Hepatocyte (in vitro differentiated cells): ENCODE data around the gene VWF. TPM values are rescaled to one million over a fixed set of nuclear protein-coding genes. Genes with fewer than 3 reads are reported as not detected.

Experiments used
- DNase-seq: peaks from one replicate; pipeline ENCODE4 v3.0.0-alpha.2; 2016; ENCODE audit warnings: low spot score
- H2AFZ ChIP-seq: fragments of 200-600 bp; sonication (generic); 2 replicates; pipeline ENCODE4 v1.6.0; 2016; ENCODE audit warnings: antibody characterized with exemption, mild to moderate bottlenecking
- H3K27ac ChIP-seq: fragments of 200-600 bp; sonication (generic); 2 replicates; pipeline ENCODE4 v1.5.1; 2016; ENCODE audit warnings: mild to moderate bottlenecking
- H3K27me3 ChIP-seq: fragments of 200-600 bp; sonication (generic); 2 replicates; pipeline ENCODE4 v1.6.1; 2016
- H3K36me3 ChIP-seq: fragments of 200-600 bp; sonication (generic); replicated peaks from 2 replicates; pipeline ENCODE4 v1.5.1; 2016; ENCODE audit warnings: low read depth; ENCODE audit not compliant: insufficient read depth
- H3K4me1 ChIP-seq: fragments of 200-600 bp; sonication (generic); 2 replicates; pipeline ENCODE4 v1.5.1; 2016; ENCODE audit warnings: mild to moderate bottlenecking, moderate library complexity; ENCODE audit not compliant: insufficient read depth
- H3K4me2 ChIP-seq: fragments of 200-600 bp; sonication (generic); 2 replicates; pipeline ENCODE4 v1.6.0; 2016
- H3K4me3 ChIP-seq: fragments of 200-600 bp; sonication (generic); 2 replicates; pipeline ENCODE4 v1.5.1; 2016; ENCODE audit warnings: mild to moderate bottlenecking
- H3K79me2 ChIP-seq: fragments of 200-600 bp; sonication (generic); 2 replicates; pipeline ENCODE4 v1.6.0; 2017; ENCODE audit warnings: mild to moderate bottlenecking
- H3K9me2 ChIP-seq: fragments of 200-600 bp; sonication (generic); replicated peaks from 2 replicates; pipeline ENCODE4 v1.6.0; 2017; ENCODE audit warnings: mild to moderate bottlenecking; ENCODE audit not compliant: insufficient read depth
- H3K9me3 ChIP-seq: fragments of 200-600 bp; sonication (generic); 2 replicates; pipeline ENCODE4 v1.5.1; 2016; ENCODE audit warnings: low read depth, mild to moderate bottlenecking
- H4K20me1 ChIP-seq: fragments of 200-600 bp; sonication (generic); 2 replicates; pipeline ENCODE4 v1.6.0; 2016; ENCODE audit warnings: mild to moderate bottlenecking; ENCODE audit not compliant: insufficient read depth, poor library complexity, severe bottlenecking
- EZH2 ChIP-seq: fragments of 200-600 bp; sonication (generic); IDR thresholded peaks from 2 replicates; pipeline ENCODE4 v1.6.1; 2016; ENCODE audit warnings: antibody characterized with exemption, mild to moderate bottlenecking, borderline replicate concordance
- EZH2phosphoT487 ChIP-seq: fragments of 200-600 bp; sonication (generic); IDR thresholded peaks from one replicate; pipeline ENCODE4 v1.6.1; 2018; ENCODE audit warnings: antibody characterized with exemption, mild to moderate bottlenecking, low read depth, moderate library complexity; ENCODE audit not compliant: unreplicated experiment, severe bottlenecking
- WGBS: methylation state at CpG from one replicate; pipeline ENCODE4 v1.1.6; 2016; ENCODE audit warnings: low lambda C conversion rate; ENCODE audit errors: missing lambda C conversion rate; 5-methylcytosine and 5-hydroxymethylcytosine counted together
- polyA plus RNA-seq: library from polyadenylated mRNA; unstranded; fragments of >200 nt; fragmentation: Nextera tagmentation; extraction: Ambion mirVana; gene quantifications from 2 replicates; pipeline ENCODE4 v1.2.1, GENCODE V29; 2016
- total RNA-seq: library from RNA; depleted of rRNA; stranded (reverse); fragments of >200 nt; gene quantifications from 2 replicates; pipeline ENCODE4 v1.2.3, GENCODE V29; 2014
- TF ChIP-seq, protein P1 (sequence below): fragments of 200-600 bp; sonication (generic); IDR thresholded peaks from 2 replicates; pipeline ENCODE4 v1.5.1; 2016; ENCODE audit warnings: antibody characterized with exemption, mild to moderate bottlenecking; ENCODE audit not compliant: poor library complexity

The VWF gene
- total and polyA plus RNA-seq, 2 experiments from 2014 or later, result 0.20 to 0.77 TPM

DNA sequence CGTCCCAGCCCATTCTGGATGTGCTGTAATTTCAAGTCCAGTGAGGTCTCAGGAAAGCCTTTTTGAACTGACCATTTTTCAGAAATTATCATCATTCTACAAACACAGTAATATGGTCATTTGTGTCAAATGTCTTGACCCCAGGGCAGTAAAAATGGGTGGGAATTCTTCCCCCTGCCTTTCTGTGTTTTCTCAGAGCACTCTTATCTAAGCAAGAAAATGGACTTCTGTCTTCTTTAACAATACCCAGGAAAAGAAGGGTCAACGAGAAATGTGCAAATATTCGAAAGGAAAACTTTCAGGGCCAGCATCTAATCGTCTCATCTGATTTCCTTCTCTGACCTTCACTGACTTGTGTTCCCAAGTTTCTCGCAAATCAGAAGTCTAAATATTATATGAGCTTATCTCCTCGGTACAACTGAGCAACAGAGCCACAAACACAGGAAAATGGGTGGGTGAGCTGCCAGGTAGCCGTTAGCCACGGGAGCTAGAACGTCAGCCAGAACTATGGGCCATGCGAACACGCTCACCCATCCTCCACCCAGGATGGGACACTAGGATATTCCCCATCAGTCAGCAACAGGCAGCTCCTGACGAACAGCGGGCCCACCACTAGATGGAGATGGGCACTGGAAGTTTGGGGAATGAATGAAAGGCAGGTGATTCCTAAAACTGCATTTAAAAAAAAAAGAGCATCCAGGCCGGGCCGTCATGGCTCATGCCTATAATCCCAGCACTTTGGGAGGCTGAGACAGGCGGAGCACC lies 57.1 kb downstream of the VWF start:
- TF ChIP-seq EZH2phosphoT487 (no peak), EZH2 (no peak)
- TF ChIP-seq, protein P1, sequence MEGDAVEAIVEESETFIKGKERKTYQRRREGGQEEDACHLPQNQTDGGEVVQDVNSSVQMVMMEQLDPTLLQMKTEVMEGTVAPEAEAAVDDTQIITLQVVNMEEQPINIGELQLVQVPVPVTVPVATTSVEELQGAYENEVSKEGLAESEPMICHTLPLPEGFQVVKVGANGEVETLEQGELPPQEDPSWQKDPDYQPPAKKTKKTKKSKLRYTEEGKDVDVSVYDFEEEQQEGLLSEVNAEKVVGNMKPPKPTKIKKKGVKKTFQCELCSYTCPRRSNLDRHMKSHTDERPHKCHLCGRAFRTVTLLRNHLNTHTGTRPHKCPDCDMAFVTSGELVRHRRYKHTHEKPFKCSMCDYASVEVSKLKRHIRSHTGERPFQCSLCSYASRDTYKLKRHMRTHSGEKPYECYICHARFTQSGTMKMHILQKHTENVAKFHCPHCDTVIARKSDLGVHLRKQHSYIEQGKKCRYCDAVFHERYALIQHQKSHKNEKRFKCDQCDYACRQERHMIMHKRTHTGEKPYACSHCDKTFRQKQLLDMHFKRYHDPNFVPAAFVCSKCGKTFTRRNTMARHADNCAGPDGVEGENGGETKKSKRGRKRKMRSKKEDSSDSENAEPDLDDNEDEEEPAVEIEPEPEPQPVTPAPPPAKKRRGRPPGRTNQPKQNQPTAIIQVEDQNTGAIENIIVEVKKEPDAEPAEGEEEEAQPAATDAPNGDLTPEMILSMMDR, result peak; percentile 55
- H3K4me2 ChIP-seq, result no peak overlapping the region
- DNase-seq, result peak; percentile 60
- H4K20me1 ChIP-seq, result no peaks in the 10 kb centered on the region
- no peaks in the 10 kb centered on the region for H3K9me2 ChIP-seq
- WGBS, result 44% methylated on average over 16 of the region's 16 CpGs
- no peaks in the 10 kb centered on the region for H3K27me3 ChIP-seq
- no peaks in the 10 kb centered on the region for H3K79me2 ChIP-seq
- H3K4me3 ChIP-seq, result no peak overlapping the region
- H2AFZ ChIP-seq, result no peak overlapping the region
- no peak overlapping the region for H3K27ac ChIP-seq
- H3K36me3 ChIP-seq, result no peaks in the 10 kb centered on the region
- no peaks in the 10 kb centered on the region for H3K9me3 ChIP-seq
- H3K4me1 ChIP-seq, result peaks cover 8% of the 10 kb centered on the region

DNA sequence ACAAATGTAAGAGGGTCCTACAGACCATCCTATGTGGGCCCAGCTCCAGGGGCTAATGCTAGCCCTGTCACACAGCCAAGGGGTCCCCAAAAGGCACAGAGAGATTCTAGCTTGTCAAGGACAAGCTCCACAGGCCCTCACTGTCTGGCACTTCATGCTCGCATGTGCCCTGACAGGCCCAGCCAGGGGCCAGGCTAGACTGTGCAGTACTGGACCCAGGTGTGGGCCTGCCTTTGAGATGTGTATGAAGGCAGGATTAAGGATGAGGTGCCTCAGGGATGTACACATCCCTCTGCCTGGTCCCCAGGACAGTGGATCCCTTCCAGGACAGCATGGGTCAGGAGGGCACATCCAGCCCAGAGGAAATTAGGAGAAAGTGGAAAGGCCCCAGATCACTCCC lies 57.8 kb downstream of the VWF start:
- Histone ChIP-seq H3K4me1 (peaks cover 14% of the 10 kb centered on the region), H3K4me3 (no peak overlapping the region), H3K9me2 (no peaks in the 10 kb centered on the region), H3K4me2 (no peak overlapping the region), H3K79me2 (no peaks in the 10 kb centered on the region), H3K36me3 (no peaks in the 10 kb centered on the region), H3K9me3 (no peaks in the 10 kb centered on the region), H3K27me3 (no peaks in the 10 kb centered on the region), H2AFZ (no peak overlapping the region), H4K20me1 (no peaks in the 10 kb centered on the region), H3K27ac (no peak overlapping the region)
- 100% methylated on average over 1 of the region's 1 CpG for WGBS
- TF ChIP-seq EZH2phosphoT487 (no peak), EZH2 (no peak)
- TF ChIP-seq, protein P1, result no peak
- DNase-seq, result no peak

DNA sequence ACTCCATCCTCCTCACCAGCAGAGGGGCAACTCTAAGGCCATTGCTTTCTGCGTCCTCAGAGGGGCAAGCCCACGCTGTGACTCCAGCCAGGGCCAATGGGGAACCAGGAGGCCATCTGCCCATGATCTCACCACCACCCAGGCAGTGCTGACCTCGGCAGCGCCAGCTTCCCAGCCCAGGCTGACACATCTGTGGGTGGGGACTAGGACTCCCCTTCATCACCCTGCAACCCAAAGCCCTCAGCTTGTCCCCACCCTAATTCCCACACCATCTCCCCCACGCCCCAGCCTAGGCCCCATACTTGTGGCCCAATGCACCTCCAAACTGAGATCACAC lies 58.6 kb downstream of the VWF start:
- DNase-seq, result no peak
- no peaks in the 10 kb centered on the region for H3K9me2 ChIP-seq
- H4K20me1 ChIP-seq, result no peaks in the 10 kb centered on the region
- no peaks in the 10 kb centered on the region for H3K27me3 ChIP-seq
- H3K27ac ChIP-seq, result no peak overlapping the region
- no peak overlapping the region for H3K4me2 ChIP-seq
- TF ChIP-seq EZH2phosphoT487, result no peak
- no peak for TF ChIP-seq EZH2
- TF ChIP-seq, protein P1, result no peak
- 94% methylated on average over 4 of the region's 5 CpGs for WGBS
- no peaks in the 10 kb centered on the region for H3K79me2 ChIP-seq
- H3K36me3 ChIP-seq, result no peaks in the 10 kb centered on the region
- H3K4me1 ChIP-seq, result peaks cover 14% of the 10 kb centered on the region
- no peak overlapping the region for H2AFZ ChIP-seq
- no peaks in the 10 kb centered on the region for H3K9me3 ChIP-seq
- H3K4me3 ChIP-seq, result no peak overlapping the region
